GM06990 (cell line): ENCODE results near the gene MAP3K9.
A peak's percentile ranks its signal among the peaks of the same experiment; 100 is the strongest.

Experiments used
- DNase-seq: peaks from one replicate; pipeline ENCODE4 v3.0.0-alpha.2; 2011; ENCODE audit not compliant: insufficient read length; ENCODE audit errors: extremely low read depth
- H3K27me3 ChIP-seq: replicated peaks from 2 replicates; pipeline ENCODE4 v1.6.0; 2011; ENCODE audit warnings: low read length; ENCODE audit not compliant: control insufficient read depth, insufficient read depth
- H3K36me3 ChIP-seq: 2 replicates; pipeline ENCODE4 v1.5.1; 2011; ENCODE audit warnings: low read length; ENCODE audit not compliant: control insufficient read depth, insufficient read depth
- H3K4me3 ChIP-seq: replicated peaks from 2 replicates; pipeline ENCODE4 v1.5.1; 2011; ENCODE audit warnings: low read depth, mild to moderate bottlenecking, control low read depth, low read length
- CTCF ChIP-seq: IDR thresholded peaks from 2 replicates; pipeline ENCODE4 v1.5.1; 2011; ENCODE audit warnings: low read length, control low read depth, mild to moderate bottlenecking, inconsistent platforms; ENCODE audit not compliant: insufficient read depth, poor library complexity, severe bottlenecking

MAP3K9 gene

GRCh38 chr14:70827347-70827746, 18.0 kb upstream of the MAP3K9 start:
- Histone ChIP-seq H3K36me3 (no peaks in the 10 kb centered on the region), H3K27me3 (no peaks in the 10 kb centered on the region), H3K4me3 (no peak overlapping the region)
- no peak for DNase-seq
- no peak for TF ChIP-seq CTCF

- H3K27me3 ChIP-seq = no peaks in the 10 kb centered on the region
- no peaks in the 10 kb centered on the region for H3K36me3 ChIP-seq
- DNase-seq = no peak
- no peak for TF ChIP-seq CTCF
- no peak overlapping the region for H3K4me3 ChIP-seq
Observed at GRCh38 chr14:70823281-70823680, 14.0 kb upstream of the MAP3K9 start.

GRCh38 chr14:70822530-70823185, 13.3 kb upstream of the MAP3K9 start:
- Histone ChIP-seq H3K36me3 (no peaks in the 10 kb centered on the region), H3K27me3 (no peaks in the 10 kb centered on the region), H3K4me3 (peak overlapping the region; percentile 65)
- no peak for TF ChIP-seq CTCF
- no peak for DNase-seq

GRCh38 chr14:70821584-70822529, 12.5 kb upstream of the MAP3K9 start:
- Histone ChIP-seq H3K4me3 (peak overlapping the region; percentile 65), H3K36me3 (no peaks in the 10 kb centered on the region), H3K27me3 (no peaks in the 10 kb centered on the region)
- DNase-seq = peak; percentile 60
- TF ChIP-seq CTCF = no peak

GRCh38 chr14:70816525-70816924, 7.2 kb upstream of the MAP3K9 start:
- no peak for DNase-seq
- no peaks in the 10 kb centered on the region for H3K27me3 ChIP-seq
- H3K4me3 ChIP-seq = no peak overlapping the region
- TF ChIP-seq CTCF = no peak
- H3K36me3 ChIP-seq = no peaks in the 10 kb centered on the region
